Smooth muscle cell (in vitro differentiated cells): Measurements from ENCODE around the gene BEAN1. TPM values are rescaled to one million over a fixed set of nuclear protein-coding genes. Genes with fewer than 3 reads are reported as not detected.

Experiments used
- DNase-seq: peaks from one replicate; lab custom pipeline; 2025; ENCODE audit not compliant: unreplicated experiment; lab: John Stamatoyannopoulos, UW
- H2AFZ ChIP-seq: fragments of 200-600 bp; sonication (generic); 2 replicates; pipeline ENCODE4 v1.6.0; 2016; ENCODE audit warnings: antibody characterized with exemption, low read depth, mild to moderate bottlenecking
- H3F3A ChIP-seq: fragments of 200-600 bp; sonication (generic); 2 replicates; pipeline ENCODE4 v1.6.0; 2017; ENCODE audit warnings: antibody characterized with exemption, low read depth
- H3K27ac ChIP-seq: fragments of 200-600 bp; sonication (generic); 2 replicates; pipeline ENCODE4 v1.5.1; 2016; ENCODE audit warnings: low read depth, mild to moderate bottlenecking
- H3K27me3 ChIP-seq: fragments of 200-600 bp; sonication (generic); 2 replicates; pipeline ENCODE4 v1.6.1; 2016; ENCODE audit warnings: low read depth, mild to moderate bottlenecking
- H3K36me3 ChIP-seq: fragments of 200-600 bp; sonication (generic); 2 replicates; pipeline ENCODE4 v1.5.1; 2016; ENCODE audit warnings: low read depth
- H3K4me1 ChIP-seq: fragments of 200-600 bp; sonication (generic); 2 replicates; pipeline ENCODE4 v1.5.1; 2016; ENCODE audit warnings: low read depth
- H3K4me2 ChIP-seq: fragments of 200-600 bp; sonication (generic); 2 replicates; pipeline ENCODE4 v1.6.0; 2016; ENCODE audit warnings: mild to moderate bottlenecking
- H3K4me3 ChIP-seq: fragments of 200-600 bp; sonication (generic); 2 replicates; pipeline ENCODE4 v1.5.1; 2016; ENCODE audit warnings: mild to moderate bottlenecking
- H3K79me2 ChIP-seq: fragments of 200-600 bp; sonication (generic); 2 replicates; pipeline ENCODE4 v1.6.0; 2016; ENCODE audit warnings: low read depth, mild to moderate bottlenecking
- H3K9ac ChIP-seq: fragments of 200-600 bp; sonication (generic); 2 replicates; pipeline ENCODE4 v1.6.0; 2016; ENCODE audit warnings: low read depth
- H3K9me3 ChIP-seq: fragments of 200-600 bp; sonication (generic); replicated peaks from 2 replicates; pipeline ENCODE4 v1.5.1; 2016; ENCODE audit warnings: low read depth
- H4K20me1 ChIP-seq: fragments of 200-600 bp; sonication (generic); 2 replicates; pipeline ENCODE4 v1.6.0; 2016; ENCODE audit warnings: low read depth
- WGBS: methylation state at CpG from one replicate; pipeline ENCODE4 v1.1.7; 2016; ENCODE audit warnings: low lambda C conversion rate; 5-methylcytosine and 5-hydroxymethylcytosine counted together
- polyA plus RNA-seq: library from polyadenylated mRNA; unstranded; fragments of >200 nt; fragmentation: Nextera tagmentation; extraction: Ambion mirVana; gene quantifications from 2 replicates; pipeline ENCODE4 v1.2.1, GENCODE V29; 2016
- total RNA-seq: library from RNA; depleted of rRNA; stranded (reverse); fragments of >200 nt; gene quantifications from 2 replicates; pipeline ENCODE4 v1.2.3, GENCODE V29; 2014
- TF ChIP-seq, protein P1 (sequence below): fragments of 200-600 bp; sonication (generic); IDR thresholded peaks from 2 replicates; pipeline ENCODE4 v1.5.1; 2017; ENCODE audit warnings: borderline replicate concordance, mild to moderate bottlenecking, antibody characterized with exemption; ENCODE audit not compliant: insufficient read depth, poor library complexity, severe bottlenecking

BEAN1 gene
- total and polyA plus RNA-seq, 2 experiments from 2014 or later, result 0.94 to 4.9 TPM

DNA sequence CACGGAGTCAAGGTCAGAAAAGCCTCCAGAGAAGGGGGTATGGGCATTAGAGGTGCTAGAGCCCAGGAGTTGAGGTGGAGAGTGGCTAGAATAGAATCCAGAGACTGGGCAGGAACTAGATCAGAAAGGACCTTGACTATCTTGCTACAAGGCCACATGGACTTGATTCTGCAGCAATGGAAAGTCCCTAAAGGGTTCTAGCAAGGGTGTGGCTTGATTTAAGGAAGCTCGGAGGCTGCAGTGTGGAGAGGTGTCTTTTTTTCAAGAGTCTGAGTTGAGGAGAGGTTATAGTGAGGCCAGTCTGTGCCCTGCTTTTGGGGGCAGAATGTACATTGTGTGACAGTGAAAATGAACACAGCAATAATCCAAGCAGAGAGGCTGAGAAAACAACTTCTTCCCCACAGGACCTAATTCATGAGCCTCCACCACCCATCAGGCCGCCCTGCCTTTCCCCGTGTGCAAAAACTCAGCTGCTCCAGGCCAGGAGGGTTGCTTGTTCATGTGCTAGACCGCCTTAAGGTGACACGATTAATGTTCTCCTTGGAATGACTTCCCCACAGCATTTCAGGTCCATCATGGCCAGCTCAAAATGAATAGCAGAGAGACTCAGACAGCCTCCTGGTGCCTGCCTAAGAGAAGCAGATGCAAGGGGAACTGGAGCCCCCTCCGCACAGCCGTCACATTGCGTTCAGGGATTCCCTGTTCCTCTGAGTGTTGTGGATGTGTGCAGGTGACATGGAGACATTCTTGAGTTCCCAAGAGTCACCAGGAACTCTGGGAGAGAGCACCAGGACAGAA is 8.7 kb upstream of the BEAN1 start:
- H3K79me2 ChIP-seq, result no peaks in the 10 kb centered on the region
- TF ChIP-seq, protein P1, sequence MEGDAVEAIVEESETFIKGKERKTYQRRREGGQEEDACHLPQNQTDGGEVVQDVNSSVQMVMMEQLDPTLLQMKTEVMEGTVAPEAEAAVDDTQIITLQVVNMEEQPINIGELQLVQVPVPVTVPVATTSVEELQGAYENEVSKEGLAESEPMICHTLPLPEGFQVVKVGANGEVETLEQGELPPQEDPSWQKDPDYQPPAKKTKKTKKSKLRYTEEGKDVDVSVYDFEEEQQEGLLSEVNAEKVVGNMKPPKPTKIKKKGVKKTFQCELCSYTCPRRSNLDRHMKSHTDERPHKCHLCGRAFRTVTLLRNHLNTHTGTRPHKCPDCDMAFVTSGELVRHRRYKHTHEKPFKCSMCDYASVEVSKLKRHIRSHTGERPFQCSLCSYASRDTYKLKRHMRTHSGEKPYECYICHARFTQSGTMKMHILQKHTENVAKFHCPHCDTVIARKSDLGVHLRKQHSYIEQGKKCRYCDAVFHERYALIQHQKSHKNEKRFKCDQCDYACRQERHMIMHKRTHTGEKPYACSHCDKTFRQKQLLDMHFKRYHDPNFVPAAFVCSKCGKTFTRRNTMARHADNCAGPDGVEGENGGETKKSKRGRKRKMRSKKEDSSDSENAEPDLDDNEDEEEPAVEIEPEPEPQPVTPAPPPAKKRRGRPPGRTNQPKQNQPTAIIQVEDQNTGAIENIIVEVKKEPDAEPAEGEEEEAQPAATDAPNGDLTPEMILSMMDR, result no peak
- WGBS, result 89% methylated on average over 9 of the region's 9 CpGs
- H3K9ac ChIP-seq, result no peak overlapping the region
- no peak overlapping the region for H3K27ac ChIP-seq
- H2AFZ ChIP-seq, result no peak overlapping the region
- DNase-seq, result no peak
- H3F3A ChIP-seq, result no peaks in the 10 kb centered on the region
- H3K4me3 ChIP-seq, result no peak overlapping the region
- H3K4me1 ChIP-seq, result no peaks in the 10 kb centered on the region
- H3K4me2 ChIP-seq, result no peak overlapping the region
- H4K20me1 ChIP-seq, result no peaks in the 10 kb centered on the region
- no peaks in the 10 kb centered on the region for H3K27me3 ChIP-seq
- no peaks in the 10 kb centered on the region for H3K9me3 ChIP-seq
- no peaks in the 10 kb centered on the region for H3K36me3 ChIP-seq

DNA sequence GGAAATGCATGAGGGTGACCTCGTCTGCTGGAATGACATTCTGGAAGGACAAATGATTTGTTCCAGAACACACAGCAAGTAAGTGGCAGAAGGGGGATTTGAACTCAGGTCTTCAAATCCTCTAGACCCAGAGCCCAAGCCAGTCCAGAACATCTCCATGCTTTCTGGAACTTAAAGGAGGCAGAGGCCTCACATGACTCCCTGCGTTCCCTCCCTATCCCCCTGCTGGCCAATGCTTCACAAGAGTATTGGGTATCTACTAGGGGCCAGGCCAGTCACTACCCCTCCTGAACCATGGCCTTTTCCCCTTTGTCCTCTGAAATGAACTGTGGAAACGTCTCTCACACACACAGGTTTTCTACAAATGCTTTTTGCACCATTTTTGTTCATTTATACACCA is 7.6 kb upstream of the BEAN1 start:
- no peak overlapping the region for H3K9ac ChIP-seq
- TF ChIP-seq, protein P1, result no peak
- no peaks in the 10 kb centered on the region for H3K36me3 ChIP-seq
- H2AFZ ChIP-seq, result no peak overlapping the region
- H3K27me3 ChIP-seq, result peaks cover 7% of the 10 kb centered on the region
- no peak for DNase-seq
- H3K27ac ChIP-seq, result no peak overlapping the region
- 62% methylated on average over 3 of the region's 3 CpGs for WGBS
- no peak overlapping the region for H3K4me3 ChIP-seq
- H3F3A ChIP-seq, result no peaks in the 10 kb centered on the region
- H3K9me3 ChIP-seq, result no peaks in the 10 kb centered on the region
- no peaks in the 10 kb centered on the region for H4K20me1 ChIP-seq
- H3K4me1 ChIP-seq, result no peaks in the 10 kb centered on the region
- no peak overlapping the region for H3K4me2 ChIP-seq
- H3K79me2 ChIP-seq, result no peaks in the 10 kb centered on the region

DNA sequence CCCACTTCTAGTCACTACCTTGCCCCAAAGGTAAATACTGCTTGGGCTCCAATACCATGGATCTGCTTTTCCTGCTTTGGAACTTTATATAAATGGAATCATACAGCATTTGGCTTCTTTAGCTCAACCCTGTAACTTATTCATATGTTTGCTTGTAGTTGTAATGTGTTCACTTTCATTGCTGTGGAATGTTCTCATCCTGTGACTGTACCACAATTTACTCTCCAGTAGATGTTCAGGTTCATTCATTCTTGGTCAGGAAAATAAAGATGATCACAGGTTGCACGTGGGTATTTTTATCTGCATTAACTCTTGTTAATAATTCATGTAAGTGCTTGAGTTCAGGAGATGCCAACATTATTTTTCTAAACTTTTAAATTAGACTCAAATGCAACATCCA is 6.7 kb upstream of the BEAN1 start:
- H3K4me3 ChIP-seq, result no peak overlapping the region
- H4K20me1 ChIP-seq, result no peaks in the 10 kb centered on the region
- 69% methylated on average over 1 of the region's 1 CpG for WGBS
- H3K4me1 ChIP-seq, result no peaks in the 10 kb centered on the region
- DNase-seq, result no peak
- H3K4me2 ChIP-seq, result no peak overlapping the region
- no peak overlapping the region for H2AFZ ChIP-seq
- H3K79me2 ChIP-seq, result no peaks in the 10 kb centered on the region
- H3K27ac ChIP-seq, result no peak overlapping the region
- peaks cover 7% of the 10 kb centered on the region for H3K27me3 ChIP-seq
- no peak overlapping the region for H3K9ac ChIP-seq
- TF ChIP-seq, protein P1, result no peak
- no peaks in the 10 kb centered on the region for H3K9me3 ChIP-seq
- no peaks in the 10 kb centered on the region for H3F3A ChIP-seq
- H3K36me3 ChIP-seq, result no peaks in the 10 kb centered on the region

DNA sequence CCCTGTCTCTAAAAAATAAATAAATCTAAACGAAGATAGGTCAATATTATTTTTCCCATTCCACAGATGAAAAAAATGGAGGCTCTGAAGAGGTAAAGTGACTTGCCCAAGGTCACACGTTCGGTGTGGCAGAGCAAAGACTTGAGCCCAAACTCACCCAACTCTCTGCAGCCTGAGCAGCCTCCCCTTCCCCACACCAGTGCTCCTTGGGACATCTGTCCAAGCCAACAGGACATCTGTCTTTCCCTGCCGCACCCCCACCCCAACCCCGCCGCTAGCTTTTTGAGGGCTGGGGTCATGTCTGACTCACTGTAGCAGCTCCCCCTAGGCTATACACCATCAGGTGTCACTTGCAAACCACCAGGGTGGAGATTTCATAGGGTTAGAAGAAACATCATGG is 5.2 kb upstream of the BEAN1 start:
- no peaks in the 10 kb centered on the region for H4K20me1 ChIP-seq
- 78% methylated on average over 6 of the region's 6 CpGs for WGBS
- no peak overlapping the region for H3K4me3 ChIP-seq
- TF ChIP-seq, protein P1, result no peak
- H3K4me2 ChIP-seq, result no peak overlapping the region
- H3K79me2 ChIP-seq, result no peaks in the 10 kb centered on the region
- H3K9me3 ChIP-seq, result no peaks in the 10 kb centered on the region
- no peak overlapping the region for H2AFZ ChIP-seq
- DNase-seq, result no peak
- peaks cover 15% of the 10 kb centered on the region for H3K27me3 ChIP-seq
- H3F3A ChIP-seq, result no peaks in the 10 kb centered on the region
- H3K9ac ChIP-seq, result no peak overlapping the region
- no peaks in the 10 kb centered on the region for H3K4me1 ChIP-seq
- H3K36me3 ChIP-seq, result no peaks in the 10 kb centered on the region
- no peak overlapping the region for H3K27ac ChIP-seq
